ENCODE results near the gene SF3B5.

The SF3B5 gene

DNA sequence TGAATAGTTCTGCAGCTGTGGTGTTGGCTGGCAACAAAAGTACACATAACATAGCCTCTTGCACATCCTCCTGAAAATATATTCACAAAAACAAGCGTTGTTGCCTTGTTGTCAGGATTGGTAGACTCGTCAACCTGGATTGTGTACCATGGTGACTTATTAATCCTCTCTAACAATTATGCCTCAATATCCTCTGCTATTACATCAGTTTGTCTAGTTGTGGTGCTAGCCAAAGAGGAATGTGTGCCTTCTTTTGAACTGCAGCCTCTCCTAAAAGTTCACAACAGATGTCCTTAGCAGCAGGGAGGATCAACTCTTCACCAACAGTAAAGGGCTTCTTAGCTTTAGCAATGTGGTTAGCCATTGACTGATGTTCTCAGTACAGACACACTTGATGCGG, 3.6 kb upstream of the SF3B5 start:
- no peak for DNase-seq (ENCODE audit: low spot score)
- in situ Hi-C loops (cut with MboI; ENCODE audit: low sequenced_read_pairs, unreplicated experiment) = no loop called here
- TF ChIP-seq, protein P1, sequence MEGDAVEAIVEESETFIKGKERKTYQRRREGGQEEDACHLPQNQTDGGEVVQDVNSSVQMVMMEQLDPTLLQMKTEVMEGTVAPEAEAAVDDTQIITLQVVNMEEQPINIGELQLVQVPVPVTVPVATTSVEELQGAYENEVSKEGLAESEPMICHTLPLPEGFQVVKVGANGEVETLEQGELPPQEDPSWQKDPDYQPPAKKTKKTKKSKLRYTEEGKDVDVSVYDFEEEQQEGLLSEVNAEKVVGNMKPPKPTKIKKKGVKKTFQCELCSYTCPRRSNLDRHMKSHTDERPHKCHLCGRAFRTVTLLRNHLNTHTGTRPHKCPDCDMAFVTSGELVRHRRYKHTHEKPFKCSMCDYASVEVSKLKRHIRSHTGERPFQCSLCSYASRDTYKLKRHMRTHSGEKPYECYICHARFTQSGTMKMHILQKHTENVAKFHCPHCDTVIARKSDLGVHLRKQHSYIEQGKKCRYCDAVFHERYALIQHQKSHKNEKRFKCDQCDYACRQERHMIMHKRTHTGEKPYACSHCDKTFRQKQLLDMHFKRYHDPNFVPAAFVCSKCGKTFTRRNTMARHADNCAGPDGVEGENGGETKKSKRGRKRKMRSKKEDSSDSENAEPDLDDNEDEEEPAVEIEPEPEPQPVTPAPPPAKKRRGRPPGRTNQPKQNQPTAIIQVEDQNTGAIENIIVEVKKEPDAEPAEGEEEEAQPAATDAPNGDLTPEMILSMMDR (IDR thresholded peaks at IDR 0.05; ENCODE audit: borderline replicate concordance, control extremely low read depth, extremely low read depth, insufficient read depth, missing control alignments) = no peak

DNA sequence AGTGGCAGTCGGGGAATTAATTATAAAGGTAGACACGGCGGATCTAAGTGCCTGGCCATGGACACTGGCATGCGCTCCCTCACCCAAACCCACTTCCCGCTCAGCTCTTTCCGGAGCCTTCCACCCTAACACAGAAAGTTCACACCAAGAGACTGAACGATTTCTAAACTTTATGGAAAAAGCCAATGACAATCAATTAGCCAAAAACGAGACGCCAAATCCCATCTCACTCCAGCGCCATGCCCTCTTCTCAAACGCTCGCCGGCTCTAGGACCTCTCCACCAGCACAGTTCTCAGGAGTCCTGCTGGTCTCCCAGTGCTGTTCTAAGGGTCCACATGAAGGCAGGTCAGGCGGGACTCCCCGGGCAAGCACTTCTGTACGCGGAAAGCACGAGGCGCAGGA, 641 bp downstream of the SF3B5 start:
- DNase-seq (ENCODE audit: low spot score) = no peak
- in situ Hi-C loops (cut with MboI; ENCODE audit: low sequenced_read_pairs, unreplicated experiment) = no loop called here
- TF ChIP-seq, protein P1 (IDR thresholded peaks at IDR 0.05; ENCODE audit: borderline replicate concordance, control extremely low read depth, extremely low read depth, insufficient read depth, missing control alignments) = no peak

DNA sequence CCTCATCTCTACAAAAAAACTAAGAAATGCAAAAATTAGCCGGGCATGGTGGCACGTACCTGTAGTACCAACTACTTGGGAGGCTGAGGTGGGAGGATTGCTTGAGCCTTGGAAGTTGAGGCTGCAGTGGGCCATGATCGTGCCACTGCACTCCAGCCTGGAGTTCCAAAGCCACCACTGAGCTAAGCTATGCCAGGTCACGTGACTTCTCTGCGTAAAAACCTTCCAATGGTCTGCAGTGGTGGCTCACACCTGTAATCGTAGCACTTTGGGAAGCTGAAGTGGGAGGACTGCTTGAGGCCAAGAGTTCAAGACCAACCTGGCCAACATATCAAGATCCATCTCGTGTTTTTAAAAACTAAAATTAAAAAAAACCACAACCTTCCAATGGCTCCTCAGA, 1.7 kb downstream of the SF3B5 start:
- TF ChIP-seq, protein P1 (IDR thresholded peaks at IDR 0.05; ENCODE audit: borderline replicate concordance, control extremely low read depth, extremely low read depth, insufficient read depth, missing control alignments) = no peak
- no peak for DNase-seq (ENCODE audit: low spot score)
- in situ Hi-C loops (cut with MboI; ENCODE audit: low sequenced_read_pairs, unreplicated experiment) = no loop called here

DNA sequence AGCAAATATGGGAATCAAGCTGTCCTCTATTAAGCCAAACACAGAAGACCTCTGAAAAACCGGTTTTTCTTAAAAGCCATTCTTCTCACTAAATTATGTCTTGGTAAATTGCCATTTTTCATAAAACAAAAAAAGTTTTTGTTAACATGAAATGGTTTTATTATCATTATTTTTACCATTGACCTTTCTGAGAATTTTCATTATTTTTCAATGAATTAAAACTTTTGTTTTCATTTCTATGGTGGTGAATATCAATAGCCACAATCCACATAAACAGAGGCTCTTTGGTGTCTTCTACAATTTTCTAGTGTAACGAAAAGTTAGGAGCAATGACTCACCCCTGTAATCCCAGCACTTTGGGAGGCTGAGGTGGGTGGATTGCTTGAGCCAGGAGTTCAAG, 2.1 kb downstream of the SF3B5 start:
- no peak for DNase-seq (ENCODE audit: low spot score)
- in situ Hi-C loops (cut with MboI; ENCODE audit: low sequenced_read_pairs, unreplicated experiment) = no loop called here
- TF ChIP-seq, protein P1 (IDR thresholded peaks at IDR 0.05; ENCODE audit: borderline replicate concordance, control extremely low read depth, extremely low read depth, insufficient read depth, missing control alignments) = no peak

DNA sequence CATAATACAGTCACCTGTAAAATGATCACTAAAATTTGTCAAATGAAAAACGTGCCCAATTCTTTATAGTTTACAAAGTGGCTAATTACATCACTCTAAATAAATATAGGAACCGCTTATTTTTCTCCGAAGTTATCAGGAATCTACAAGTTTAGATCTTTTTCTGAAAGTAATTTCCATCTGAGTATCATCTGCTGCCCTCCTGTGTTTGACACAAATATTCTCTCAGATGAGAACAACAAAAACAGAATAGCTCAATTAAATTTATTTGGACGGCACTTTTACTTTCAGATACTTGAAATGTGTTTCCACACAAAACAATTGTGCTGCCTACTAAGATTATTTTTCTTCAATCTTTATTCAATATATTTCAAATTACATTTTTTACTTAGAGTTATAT, 5.0 kb downstream of the SF3B5 start:
- in situ Hi-C loops (cut with MboI; ENCODE audit: low sequenced_read_pairs, unreplicated experiment) = no loop called here
- TF ChIP-seq, protein P1 (IDR thresholded peaks at IDR 0.05; ENCODE audit: borderline replicate concordance, control extremely low read depth, extremely low read depth, insufficient read depth, missing control alignments) = peak; percentile 15
- no peak for DNase-seq (ENCODE audit: low spot score)

DNA sequence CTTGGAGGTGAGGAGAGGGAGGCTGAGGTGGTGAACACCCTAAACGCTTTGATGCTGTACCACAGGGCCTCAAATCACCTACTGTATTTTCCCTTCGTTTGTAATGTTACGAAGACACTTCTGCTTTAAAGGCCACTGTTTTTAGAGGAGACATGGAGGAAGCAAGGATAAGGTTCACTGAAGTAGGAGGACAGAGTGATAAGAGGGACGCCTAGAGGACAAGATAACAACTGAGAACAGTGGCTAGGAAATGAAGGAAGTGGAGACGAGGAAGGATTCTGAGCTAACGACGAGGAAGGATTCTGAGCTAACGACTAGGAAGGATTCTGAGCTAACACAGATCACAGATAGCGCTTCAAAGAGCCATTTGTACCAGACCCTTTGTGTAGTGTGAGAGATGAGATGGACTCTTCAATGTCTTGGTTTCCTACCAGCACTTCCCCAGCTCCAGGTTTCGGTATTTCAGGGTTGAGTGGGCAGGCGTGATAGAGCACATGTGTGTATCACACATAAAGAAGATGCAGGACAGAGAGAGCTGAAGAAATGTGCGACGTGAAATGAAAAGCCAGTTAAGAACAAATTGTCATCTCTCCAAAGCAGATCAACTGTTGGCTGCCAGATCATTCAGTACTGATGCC, 7.5 kb downstream of the SF3B5 start:
- no peak for DNase-seq (ENCODE audit: low spot score)
- in situ Hi-C loops (cut with MboI; ENCODE audit: low sequenced_read_pairs, unreplicated experiment) = no loop called here
- TF ChIP-seq, protein P1 (IDR thresholded peaks at IDR 0.05; ENCODE audit: borderline replicate concordance, control extremely low read depth, extremely low read depth, insufficient read depth, missing control alignments) = no peak
